GM13977 (cell line): Measurements from ENCODE around the gene F3.

Source experiments
- DNase-seq: peaks from one replicate; pipeline ENCODE4 v3.0.0; 2012; ENCODE audit warnings: low spot score
- CTCF ChIP-seq: IDR thresholded peaks from 2 replicates; pipeline ENCODE4 v1.5.1; 2012; ENCODE audit warnings: mild to moderate bottlenecking, control low read depth; ENCODE audit not compliant: insufficient read depth; ENCODE audit errors: extremely low read depth, missing control alignments
- in situ Hi-C: fragments of 300-500 bp; cut with MboI; formaldehyde crosslinking; loops from one replicate; pipeline ENCODE4 v1.12.0; 2022; ENCODE audit warnings: low sequenced_read_pairs, low pct_unique_long_range_greater_than_20kb, mixed read lengths, inconsistent platforms; ENCODE audit not compliant: unreplicated experiment

The F3 gene

GRCh38 chr1:94515296-94515947 is 26.1 kb downstream of the F3 start:
- in situ Hi-C loops: no loop called here
- no peak for DNase-seq
- TF ChIP-seq CTCF: no peak

DNA sequence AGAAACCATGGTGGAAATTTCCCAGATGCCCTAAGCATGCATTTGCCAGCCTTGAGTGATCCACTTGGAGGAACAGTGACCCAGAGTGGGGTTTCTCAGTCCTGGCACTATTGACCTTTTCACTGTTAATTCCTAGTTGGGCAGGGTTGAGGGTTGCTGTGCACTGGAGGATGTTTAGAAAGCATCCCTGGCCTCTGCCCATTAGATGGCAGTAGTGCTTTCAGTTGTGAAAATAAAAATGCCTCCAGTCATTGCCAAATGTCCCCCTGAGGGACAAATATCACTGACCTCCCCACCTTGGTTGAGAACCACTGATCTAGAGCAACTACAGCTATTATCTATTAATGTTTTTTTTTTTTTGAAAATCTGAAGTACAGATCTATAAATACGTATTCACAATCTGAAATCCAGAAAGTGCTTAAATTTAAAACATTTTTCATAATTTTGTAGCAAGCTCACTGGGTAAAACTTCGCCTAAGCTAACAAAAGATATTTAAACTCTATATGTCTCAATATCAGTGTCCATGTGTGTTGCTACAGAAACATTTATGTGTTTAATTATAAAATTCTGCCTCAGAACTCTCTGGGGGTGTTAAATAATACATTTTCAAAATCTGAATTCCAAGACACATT is 27.3 kb downstream of the F3 start:
- TF ChIP-seq CTCF: peak; percentile 58
- DNase-seq: no peak
- in situ Hi-C loops: no loop called here

DNA sequence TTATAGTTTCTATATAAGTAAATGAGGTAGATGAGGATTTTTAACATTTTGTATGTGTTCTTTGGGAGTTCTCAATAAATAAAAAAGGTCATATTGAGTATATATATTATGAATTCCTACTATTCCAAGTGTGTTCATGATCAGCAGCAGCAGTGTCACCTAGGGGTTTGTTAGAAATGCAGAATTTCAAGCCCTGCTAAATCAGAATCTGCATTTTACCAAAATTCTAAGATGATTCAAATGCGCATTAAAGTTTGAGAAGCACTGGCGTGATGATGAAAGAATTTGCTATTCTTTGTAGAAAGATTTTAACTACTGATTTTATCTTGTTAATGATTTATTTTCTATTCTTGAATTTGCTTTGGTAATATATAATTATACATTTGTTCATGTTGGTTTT is 28.7 kb downstream of the F3 start:
- no peak for DNase-seq
- TF ChIP-seq CTCF: no peak
- in situ Hi-C loops: no loop called here

GRCh38 chr1:94504601-94505000 is 37.0 kb downstream of the F3 start:
- TF ChIP-seq CTCF: no peak
- DNase-seq: no peak
- in situ Hi-C loops: no loop called here

GRCh38 chr1:94503153-94503552 is 38.4 kb downstream of the F3 start:
- no peak for TF ChIP-seq CTCF
- in situ Hi-C loops: no loop called here
- DNase-seq: no peak

DNA sequence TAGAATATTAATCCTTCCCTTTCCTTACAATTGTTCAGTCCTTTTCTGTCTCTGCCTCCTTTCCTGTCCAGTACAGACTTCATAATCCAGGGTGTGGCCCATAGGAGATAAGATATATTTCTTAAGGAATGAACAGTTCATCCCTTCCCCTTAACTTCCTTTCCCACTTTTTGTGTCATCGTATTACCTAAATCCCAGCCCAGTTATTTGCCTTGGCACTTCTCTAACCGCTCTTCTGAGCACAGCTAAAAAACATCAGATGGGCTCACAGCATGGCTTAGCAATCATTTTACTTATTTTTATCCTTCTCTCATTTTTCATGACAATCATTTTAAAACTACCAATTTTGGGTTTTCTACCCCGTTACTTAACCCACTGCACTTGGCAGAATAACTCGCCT is 39.6 kb downstream of the F3 start:
- TF ChIP-seq CTCF: no peak
- DNase-seq: no peak
- in situ Hi-C loops: no loop called here

GRCh38 chr1:94501426-94501825 is 40.1 kb downstream of the F3 start:
- no peak for DNase-seq
- in situ Hi-C loops: no loop called here
- TF ChIP-seq CTCF: no peak
